ENCODE results near the gene CCDC60. TPM values are rescaled to one million over a fixed set of nuclear protein-coding genes. Genes with fewer than 3 reads are reported as not detected.

The CCDC60 gene
- total RNA-seq, 1 donor from 2014 or later: not detected

DNA sequence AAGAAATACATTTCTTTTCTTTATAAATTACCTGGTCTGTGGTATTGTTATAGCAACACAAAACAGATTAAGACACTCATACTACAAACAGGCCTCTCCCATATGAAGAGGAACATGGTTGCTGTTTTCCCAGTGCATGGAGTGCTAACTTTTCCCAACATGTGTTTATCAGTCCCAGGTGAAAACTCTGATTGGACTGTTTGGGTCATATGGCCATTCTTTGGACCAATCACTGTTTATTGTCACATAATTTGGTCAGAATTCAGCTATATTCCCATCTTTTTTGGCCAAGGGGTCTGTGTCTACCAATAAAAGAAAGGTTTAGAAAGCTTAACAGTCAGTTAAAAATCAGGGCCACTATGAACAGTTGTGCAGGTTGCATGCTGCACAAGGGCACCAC lies 35.4 kb upstream of the CCDC60 start:
- ATAC-seq: no peak
- intact Hi-C loops (cut with DNase I): no loop called here
- TF ChIP-seq, protein P1, sequence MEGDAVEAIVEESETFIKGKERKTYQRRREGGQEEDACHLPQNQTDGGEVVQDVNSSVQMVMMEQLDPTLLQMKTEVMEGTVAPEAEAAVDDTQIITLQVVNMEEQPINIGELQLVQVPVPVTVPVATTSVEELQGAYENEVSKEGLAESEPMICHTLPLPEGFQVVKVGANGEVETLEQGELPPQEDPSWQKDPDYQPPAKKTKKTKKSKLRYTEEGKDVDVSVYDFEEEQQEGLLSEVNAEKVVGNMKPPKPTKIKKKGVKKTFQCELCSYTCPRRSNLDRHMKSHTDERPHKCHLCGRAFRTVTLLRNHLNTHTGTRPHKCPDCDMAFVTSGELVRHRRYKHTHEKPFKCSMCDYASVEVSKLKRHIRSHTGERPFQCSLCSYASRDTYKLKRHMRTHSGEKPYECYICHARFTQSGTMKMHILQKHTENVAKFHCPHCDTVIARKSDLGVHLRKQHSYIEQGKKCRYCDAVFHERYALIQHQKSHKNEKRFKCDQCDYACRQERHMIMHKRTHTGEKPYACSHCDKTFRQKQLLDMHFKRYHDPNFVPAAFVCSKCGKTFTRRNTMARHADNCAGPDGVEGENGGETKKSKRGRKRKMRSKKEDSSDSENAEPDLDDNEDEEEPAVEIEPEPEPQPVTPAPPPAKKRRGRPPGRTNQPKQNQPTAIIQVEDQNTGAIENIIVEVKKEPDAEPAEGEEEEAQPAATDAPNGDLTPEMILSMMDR (IDR thresholded peaks at IDR 0.05): no peak

GRCh38 chr12:119301379-119301778 lies 33.1 kb upstream of the CCDC60 start:
- no peaks in the 10 kb centered on the region for H3K36me3 ChIP-seq
- no peaks in the 10 kb centered on the region for H3K4me1 ChIP-seq
- TF ChIP-seq, protein P1 (IDR thresholded peaks at IDR 0.05): no peak
- no peak overlapping the region for H3K27ac ChIP-seq
- DNase-seq (no peak), ATAC-seq (no peak)
- H3K27me3 ChIP-seq: no peaks in the 10 kb centered on the region
- H3K4me3 ChIP-seq: no peak overlapping the region
- intact Hi-C loops (cut with DNase I): no loop called here
- H3K9me3 ChIP-seq: no peaks in the 10 kb centered on the region

More for the DNA sequence above, 35.4 kb upstream of the CCDC60 start:
- no peak for DNase-seq
- Histone ChIP-seq H3K4me1 (no peaks in the 10 kb centered on the region), H3K36me3 (no peaks in the 10 kb centered on the region), H3K27ac (no peak overlapping the region), H3K4me3 (no peak overlapping the region), H3K9me3 (no peaks in the 10 kb centered on the region), H3K27me3 (no peaks in the 10 kb centered on the region)

DNA sequence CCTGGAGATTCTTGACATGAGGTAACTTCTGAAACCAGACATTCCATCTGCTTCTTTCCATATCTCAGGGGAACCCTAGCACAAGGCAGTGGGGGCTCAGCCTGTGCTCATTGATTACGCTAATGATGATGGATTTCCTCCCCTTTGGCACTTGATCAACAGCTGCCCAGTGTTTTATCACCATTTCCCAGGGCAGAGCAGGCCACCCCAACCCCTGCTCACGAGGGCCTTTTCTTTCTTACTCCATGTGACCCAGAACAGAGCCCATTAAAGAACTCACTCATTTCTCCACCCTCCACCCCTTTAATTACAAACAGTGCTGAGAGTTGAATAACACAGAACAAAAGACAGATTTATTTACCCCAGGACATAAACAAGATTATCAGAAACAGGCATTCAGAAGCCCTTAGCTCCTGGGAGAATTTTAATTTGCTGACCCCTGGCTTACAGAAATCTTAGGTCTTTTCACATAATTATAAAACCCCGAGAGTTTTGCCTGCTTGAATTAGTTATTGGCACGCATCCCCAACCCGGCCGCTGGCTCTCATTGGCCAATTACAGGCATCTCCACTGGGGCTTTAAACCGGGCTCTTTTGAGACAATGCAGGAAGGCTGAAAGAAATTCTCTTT lies 32.0 kb upstream of the CCDC60 start:
- no peaks in the 10 kb centered on the region for H3K9me3 ChIP-seq
- TF ChIP-seq, protein P1 (IDR thresholded peaks at IDR 0.05): no peak
- no peak overlapping the region for H3K27ac ChIP-seq
- H3K4me3 ChIP-seq: no peak overlapping the region
- no peak for ATAC-seq
- H3K36me3 ChIP-seq: no peaks in the 10 kb centered on the region
- no peaks in the 10 kb centered on the region for H3K27me3 ChIP-seq
- intact Hi-C loops (cut with DNase I): no loop called here
- no peaks in the 10 kb centered on the region for H3K4me1 ChIP-seq
- no peak for DNase-seq

GRCh38 chr12:119306593-119306992 lies 27.9 kb upstream of the CCDC60 start:
- Histone ChIP-seq H3K36me3 (no peaks in the 10 kb centered on the region), H3K4me3 (no peak overlapping the region), H3K27ac (no peak overlapping the region), H3K4me1 (no peaks in the 10 kb centered on the region), H3K9me3 (no peaks in the 10 kb centered on the region), H3K27me3 (no peaks in the 10 kb centered on the region)
- DNase-seq (no peak), ATAC-seq (no peak)
- intact Hi-C loops (cut with DNase I): no loop called here
- TF ChIP-seq, protein P1 (IDR thresholded peaks at IDR 0.05): no peak

- intact Hi-C loops (cut with DNase I): no loop called here
- Histone ChIP-seq H3K27ac (no peak overlapping the region), H3K36me3 (no peaks in the 10 kb centered on the region), H3K27me3 (no peaks in the 10 kb centered on the region), H3K4me1 (no peaks in the 10 kb centered on the region), H3K4me3 (no peak overlapping the region), H3K9me3 (no peaks in the 10 kb centered on the region)
- ATAC-seq (no peak), DNase-seq (no peak)
- TF ChIP-seq, protein P1 (IDR thresholded peaks at IDR 0.05): no peak
These were observed 26.8 kb upstream of the CCDC60 start for GRCh38 chr12:119307747-119308146.

Data from upper lobe of right lung (tissue), 1 donor.